ENCODE measurements around the gene CHMP2A.
A peak's percentile ranks its signal among the peaks of the same experiment; 100 is the strongest.
"Not testable (repeated sequence)": the region's sequence is repeated elsewhere in the genome, so short reads cannot be mapped to it uniquely, and the experiment has no call there.

The CHMP2A gene

GRCh38 chr19:58544591-58545285 lies 10.2 kb downstream of the CHMP2A start:
- peak; percentile 52 for DNase-seq

GRCh38 chr19:58543826-58544590 lies 10.9 kb downstream of the CHMP2A start, which contains the start of gene TRIM28:
Gene TRIM28, plus strand, starts transcription at chr19:58544064. Its CDS starts 694 bp downstream, at chr19:58544758.
- DNase-seq = peak; percentile 96
- in situ Hi-C loops (cut with HindIII; ENCODE audit: low pct_ligation_motif_present, low pct_unique_long_range_greater_than_20kb, low sequenced_read_pairs) = no loop called here

More at GRCh38 chr19:58544591-58545285, 10.2 kb downstream of the CHMP2A start:
- in situ Hi-C loops (cut with HindIII; ENCODE audit: low pct_ligation_motif_present, low pct_unique_long_range_greater_than_20kb, low sequenced_read_pairs) = no loop called here

GRCh38 chr19:58542641-58543372 lies 12.1 kb downstream of the CHMP2A start:
- DNase-seq; in situ Hi-C loops (cut with HindIII; ENCODE audit: low pct_ligation_motif_present, low pct_unique_long_range_greater_than_20kb, low sequenced_read_pairs): not testable (repeated sequence)

GRCh38 chr19:58539169-58539559 lies 15.7 kb downstream of the CHMP2A start:
- in situ Hi-C loops (cut with HindIII; ENCODE audit: low pct_ligation_motif_present, low pct_unique_long_range_greater_than_20kb, low sequenced_read_pairs); DNase-seq: not testable (repeated sequence)

GRCh38 chr19:58538257-58539168 lies 16.4 kb downstream of the CHMP2A start:
- in situ Hi-C loops (cut with HindIII; ENCODE audit: low pct_ligation_motif_present, low pct_unique_long_range_greater_than_20kb, low sequenced_read_pairs) = no loop called here
- DNase-seq = no peak

GRCh38 chr19:58536852-58537798 lies 17.8 kb downstream of the CHMP2A start:
- in situ Hi-C loops (cut with HindIII; ENCODE audit: low pct_ligation_motif_present, low pct_unique_long_range_greater_than_20kb, low sequenced_read_pairs) = no loop called here
- DNase-seq = no peak

- in situ Hi-C loops (cut with HindIII; ENCODE audit: low pct_ligation_motif_present, low pct_unique_long_range_greater_than_20kb, low sequenced_read_pairs) = no loop called here
- DNase-seq = no peak
These were observed 19.0 kb downstream of the CHMP2A start for GRCh38 chr19:58535857-58536256.

GRCh38 chr19:58531034-58531840 lies 23.7 kb downstream of the CHMP2A start:
- DNase-seq = no peak
- in situ Hi-C loops (cut with HindIII; ENCODE audit: low pct_ligation_motif_present, low pct_unique_long_range_greater_than_20kb, low sequenced_read_pairs) = no loop called here

- DNase-seq = no peak
- in situ Hi-C loops (cut with HindIII; ENCODE audit: low pct_ligation_motif_present, low pct_unique_long_range_greater_than_20kb, low sequenced_read_pairs) = no loop called here
These were observed 25.5 kb downstream of the CHMP2A start for GRCh38 chr19:58529405-58529804.

- in situ Hi-C loops (cut with HindIII; ENCODE audit: low pct_ligation_motif_present, low pct_unique_long_range_greater_than_20kb, low sequenced_read_pairs) = no loop called here
- DNase-seq = no peak
These were observed 32.2 kb downstream of the CHMP2A start for GRCh38 chr19:58522709-58523108.

GRCh38 chr19:58521651-58522050 lies 33.3 kb downstream of the CHMP2A start:
- DNase-seq = no peak
- in situ Hi-C loops (cut with HindIII; ENCODE audit: low pct_ligation_motif_present, low pct_unique_long_range_greater_than_20kb, low sequenced_read_pairs) = no loop called here

GRCh38 chr19:58520257-58520599 lies 34.7 kb downstream of the CHMP2A start:
- DNase-seq = no peak
- in situ Hi-C loops (cut with HindIII; ENCODE audit: low pct_ligation_motif_present, low pct_unique_long_range_greater_than_20kb, low sequenced_read_pairs) = no loop called here

- in situ Hi-C loops (cut with HindIII; ENCODE audit: low pct_ligation_motif_present, low pct_unique_long_range_greater_than_20kb, low sequenced_read_pairs) = no loop called here
- DNase-seq = peak; percentile 95
These were observed 35.3 kb downstream of the CHMP2A start, which contains the start of gene ZBTB45 for GRCh38 chr19:58519355-58520256. Gene ZBTB45, minus strand, starts transcription at chr19:58519810. Its CDS starts 2,137 bp downstream, at chr19:58517673.

GRCh38 chr19:58519087-58519354 lies 35.9 kb downstream of the CHMP2A start:
- in situ Hi-C loops (cut with HindIII; ENCODE audit: low pct_ligation_motif_present, low pct_unique_long_range_greater_than_20kb, low sequenced_read_pairs) = no loop called here
- DNase-seq = peak; percentile 76

- in situ Hi-C loops (cut with HindIII; ENCODE audit: low pct_ligation_motif_present, low pct_unique_long_range_greater_than_20kb, low sequenced_read_pairs) = no loop called here
- DNase-seq = no peak
These were observed 36.4 kb downstream of the CHMP2A start for GRCh38 chr19:58518256-58519086.

Data from ACHN (cell line).